NB4 (cell line): ENCODE measurements around the gene LRRC4.

Source experiments
- POLR2A ChIP-seq: IDR thresholded peaks from 2 replicates; pipeline ENCODE4 v1.6.1; 2011; ENCODE audit warnings: mild to moderate bottlenecking; ENCODE audit not compliant: insufficient read length; ENCODE audit errors: extremely low read depth
- TF ChIP-seq, protein P1 (sequence below): IDR thresholded peaks from one replicate; pipeline ENCODE4 v1.5.1; 2012; ENCODE audit warnings: low read depth, low read length

DNA sequence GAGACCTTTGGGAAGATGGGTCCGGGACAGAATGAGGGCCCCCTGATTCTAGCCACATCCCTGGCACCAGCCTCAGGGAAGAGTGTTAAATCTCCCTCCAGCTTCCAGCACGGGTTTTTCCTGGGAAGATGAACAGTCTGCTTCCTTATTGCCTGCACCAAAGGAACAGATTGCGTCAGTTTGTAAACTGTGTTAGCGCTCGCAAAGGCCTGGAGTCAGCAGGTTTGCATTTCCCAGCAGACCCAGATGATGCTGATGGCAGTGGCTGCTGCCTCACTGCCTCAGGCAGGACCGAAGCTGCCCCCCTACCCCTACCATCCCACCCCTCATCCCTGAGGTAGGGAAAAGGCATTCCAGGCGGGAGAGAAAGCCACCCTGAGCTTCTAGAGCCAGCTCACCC is 34.6 kb upstream of the LRRC4 start:
- no peak for TF ChIP-seq POLR2A
- TF ChIP-seq, protein P1, sequence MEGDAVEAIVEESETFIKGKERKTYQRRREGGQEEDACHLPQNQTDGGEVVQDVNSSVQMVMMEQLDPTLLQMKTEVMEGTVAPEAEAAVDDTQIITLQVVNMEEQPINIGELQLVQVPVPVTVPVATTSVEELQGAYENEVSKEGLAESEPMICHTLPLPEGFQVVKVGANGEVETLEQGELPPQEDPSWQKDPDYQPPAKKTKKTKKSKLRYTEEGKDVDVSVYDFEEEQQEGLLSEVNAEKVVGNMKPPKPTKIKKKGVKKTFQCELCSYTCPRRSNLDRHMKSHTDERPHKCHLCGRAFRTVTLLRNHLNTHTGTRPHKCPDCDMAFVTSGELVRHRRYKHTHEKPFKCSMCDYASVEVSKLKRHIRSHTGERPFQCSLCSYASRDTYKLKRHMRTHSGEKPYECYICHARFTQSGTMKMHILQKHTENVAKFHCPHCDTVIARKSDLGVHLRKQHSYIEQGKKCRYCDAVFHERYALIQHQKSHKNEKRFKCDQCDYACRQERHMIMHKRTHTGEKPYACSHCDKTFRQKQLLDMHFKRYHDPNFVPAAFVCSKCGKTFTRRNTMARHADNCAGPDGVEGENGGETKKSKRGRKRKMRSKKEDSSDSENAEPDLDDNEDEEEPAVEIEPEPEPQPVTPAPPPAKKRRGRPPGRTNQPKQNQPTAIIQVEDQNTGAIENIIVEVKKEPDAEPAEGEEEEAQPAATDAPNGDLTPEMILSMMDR: no peak
